IPS-20b (cell line): ENCODE measurements around the gene KRTAP2-1.
"Not testable (repeated sequence)": the region's sequence is repeated elsewhere in the genome, so short reads cannot be mapped to it uniquely, and the experiment has no call there.

Source experiments
- H3K27ac ChIP-seq: one replicate; pipeline ENCODE4 v1.5.1; 2013; ENCODE audit warnings: low read length
- H3K27me3 ChIP-seq: 2 replicates; pipeline ENCODE4 v1.6.1; 2013; ENCODE audit warnings: mild to moderate bottlenecking, low read length, inconsistent platforms; ENCODE audit not compliant: insufficient read depth
- H3K36me3 ChIP-seq: 2 replicates; pipeline ENCODE4 v1.6.1; 2013; ENCODE audit warnings: low read depth, mild to moderate bottlenecking, inconsistent platforms, low read length, moderate library complexity; ENCODE audit not compliant: insufficient read depth
- H3K4me1 ChIP-seq: 2 replicates; pipeline ENCODE4 v1.6.1; 2013; ENCODE audit warnings: mild to moderate bottlenecking, control low read depth, inconsistent platforms, low read length, moderate library complexity; ENCODE audit not compliant: insufficient read depth
- H3K4me3 ChIP-seq: 2 replicates; pipeline ENCODE4 v1.5.1; 2013; ENCODE audit warnings: mild to moderate bottlenecking, low read length, inconsistent platforms
- H3K9ac ChIP-seq: 2 replicates; pipeline ENCODE4 v1.6.1; 2013; ENCODE audit warnings: low read depth, mild to moderate bottlenecking, inconsistent platforms, low read length, moderate library complexity
- H3K9me3 ChIP-seq: 2 replicates; pipeline ENCODE4 v1.6.1; 2013; ENCODE audit warnings: mild to moderate bottlenecking, low read depth, low read length, inconsistent platforms; ENCODE audit not compliant: insufficient read depth

The KRTAP2-1 gene

GRCh38 chr17:41054025-41054424, 6.9 kb upstream of the KRTAP2-1 start:
- Histone ChIP-seq H3K36me3 (no peaks in the 10 kb centered on the region), H3K27ac (no peak overlapping the region), H3K4me1 (no peaks in the 10 kb centered on the region), H3K9ac (no peak overlapping the region), H3K9me3 (no peaks in the 10 kb centered on the region), H3K4me3 (no peak overlapping the region), H3K27me3 (no peaks in the 10 kb centered on the region)

DNA sequence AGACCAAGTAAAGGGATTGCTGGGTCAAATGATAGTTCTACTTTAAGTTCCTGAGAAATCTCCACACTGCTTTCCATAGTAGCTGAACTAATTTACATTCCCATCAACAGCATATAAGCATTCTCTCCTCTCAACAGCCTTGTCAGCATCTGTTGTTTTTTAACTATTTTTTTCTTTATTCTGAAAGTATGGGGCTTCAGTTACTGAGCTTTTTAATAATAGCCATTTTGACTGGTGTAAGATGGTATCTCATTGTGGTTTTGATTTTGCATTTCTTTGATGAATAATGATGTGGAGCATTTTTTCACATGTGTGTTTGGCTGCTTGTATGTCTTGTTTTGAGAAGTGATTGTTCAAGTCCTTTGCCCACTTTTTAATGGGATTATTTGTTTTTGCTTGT, 5.5 kb upstream of the KRTAP2-1 start:
- no peaks in the 10 kb centered on the region for H3K9me3 ChIP-seq
- no peak overlapping the region for H3K27ac ChIP-seq
- no peak overlapping the region for H3K4me3 ChIP-seq
- H3K9ac ChIP-seq: no peak overlapping the region
- H3K36me3 ChIP-seq: no peaks in the 10 kb centered on the region
- no peaks in the 10 kb centered on the region; the same call in 1 of the 2 replicates for H3K4me1 ChIP-seq
- no peaks in the 10 kb centered on the region for H3K27me3 ChIP-seq

- H3K27ac ChIP-seq: no peak overlapping the region
- H3K36me3 ChIP-seq: no peaks in the 10 kb centered on the region
- H3K27me3 ChIP-seq: no peaks in the 10 kb centered on the region
- H3K9me3 ChIP-seq: no peaks in the 10 kb centered on the region
- H3K4me3 ChIP-seq: no peak overlapping the region
- no peaks in the 10 kb centered on the region; the same call in 1 of the 2 replicates for H3K4me1 ChIP-seq
- no peak overlapping the region for H3K9ac ChIP-seq
Measured at GRCh38 chr17:41049110-41049509, 2.0 kb upstream of the KRTAP2-1 start.

GRCh38 chr17:41048441-41048840, 1.3 kb upstream of the KRTAP2-1 start:
- no peaks in the 10 kb centered on the region for H3K36me3 ChIP-seq
- no peak overlapping the region for H3K4me3 ChIP-seq
- H3K9ac ChIP-seq: no peak overlapping the region
- no peaks in the 10 kb centered on the region; the same call in 1 of the 2 replicates for H3K4me1 ChIP-seq
- no peak overlapping the region for H3K27ac ChIP-seq
- no peaks in the 10 kb centered on the region for H3K27me3 ChIP-seq
- H3K9me3 ChIP-seq: no peaks in the 10 kb centered on the region

GRCh38 chr17:41042953-41043352, 4.2 kb downstream of the KRTAP2-1 start:
- Histone ChIP-seq H3K27me3 (no peaks in the 10 kb centered on the region), H3K4me1 (peaks cover 7% of the 10 kb centered on the region; the same call in 1 of the 2 replicates), H3K9ac (no peak overlapping the region), H3K4me3 (no peak overlapping the region), H3K9me3 (no peaks in the 10 kb centered on the region), H3K36me3 (no peaks in the 10 kb centered on the region), H3K27ac (no peak overlapping the region)

DNA sequence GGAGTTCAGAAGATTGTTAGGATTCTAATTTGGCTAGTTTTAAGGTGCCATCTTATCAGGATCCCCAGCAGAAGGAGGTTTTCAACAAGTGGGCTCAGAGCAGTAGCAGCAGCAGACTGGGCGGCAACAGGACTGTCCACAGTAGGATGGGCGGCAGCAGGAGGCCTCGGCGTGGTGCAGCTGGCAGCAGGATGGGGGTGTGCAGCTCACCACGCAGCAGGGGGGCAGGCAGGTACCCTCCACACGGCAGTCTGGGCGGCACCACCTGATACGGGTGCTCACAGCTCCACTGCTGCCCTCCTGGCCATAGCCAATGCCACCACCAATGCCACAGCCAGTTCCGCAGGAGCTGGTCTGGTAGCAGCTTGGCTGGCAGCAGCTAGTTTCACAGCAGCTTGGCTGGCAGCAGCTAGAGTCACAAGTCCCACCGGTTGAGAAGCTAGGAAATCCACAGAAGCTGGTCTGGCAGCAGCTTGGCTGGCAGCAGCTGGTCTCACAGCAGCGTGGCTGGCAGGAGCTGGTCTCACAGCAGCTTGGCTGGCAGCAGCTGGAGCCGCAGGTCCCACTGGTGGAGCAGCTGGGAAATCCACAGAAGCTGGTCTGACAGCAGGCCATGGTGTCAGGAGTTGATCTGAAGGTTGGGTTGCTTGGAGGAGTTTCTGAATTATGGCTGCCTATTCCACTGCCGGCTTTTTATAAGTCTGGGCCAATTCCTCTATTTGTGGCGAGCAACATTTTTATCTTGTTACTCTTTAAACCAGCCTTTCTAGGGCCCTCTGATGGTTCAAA, 6.1 kb downstream of the KRTAP2-1 start, which contains the start of gene KRTAP1-1:
Gene KRTAP1-1, minus strand, starts transcription at position 668 of the 789 bp plus-strand sequence. Its CDS starts 53 bp downstream, at position 615.
- H3K27ac ChIP-seq, H3K36me3 ChIP-seq, H3K9ac ChIP-seq, H3K27me3 ChIP-seq, H3K4me3 ChIP-seq, H3K9me3 ChIP-seq: not testable (repeated sequence)
- peaks cover 13% of the 10 kb centered on the region; the same call in 1 of the 2 replicates for H3K4me1 ChIP-seq

DNA sequence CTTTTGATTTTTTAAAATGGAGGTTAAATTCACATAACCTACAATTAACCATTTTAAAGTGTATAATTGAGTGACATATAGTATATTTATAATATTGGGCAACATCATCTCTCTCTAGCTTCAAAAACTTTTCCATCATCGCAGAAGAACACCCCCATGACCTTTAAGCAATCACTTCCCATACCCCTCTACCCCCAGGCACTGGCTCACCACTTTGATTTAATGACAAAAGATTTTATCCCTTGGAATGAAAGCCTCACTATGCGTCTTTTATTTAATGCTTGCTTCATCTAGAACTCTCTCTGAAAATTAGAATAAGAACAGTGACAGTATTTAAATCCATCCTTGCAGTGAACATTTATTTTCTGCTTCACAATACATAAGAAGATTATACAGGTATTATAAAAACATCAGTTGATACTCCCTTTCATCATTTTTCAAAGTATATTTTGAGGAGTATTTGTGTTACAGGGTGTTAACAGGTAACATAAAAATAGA, 9.2 kb downstream of the KRTAP2-1 start:
- Histone ChIP-seq H3K27ac (no peak overlapping the region), H3K9me3 (no peaks in the 10 kb centered on the region), H3K36me3 (no peaks in the 10 kb centered on the region), H3K9ac (no peak overlapping the region), H3K4me3 (no peak overlapping the region), H3K4me1 (peaks cover 13% of the 10 kb centered on the region; the same call in 1 of the 2 replicates), H3K27me3 (no peaks in the 10 kb centered on the region)

DNA sequence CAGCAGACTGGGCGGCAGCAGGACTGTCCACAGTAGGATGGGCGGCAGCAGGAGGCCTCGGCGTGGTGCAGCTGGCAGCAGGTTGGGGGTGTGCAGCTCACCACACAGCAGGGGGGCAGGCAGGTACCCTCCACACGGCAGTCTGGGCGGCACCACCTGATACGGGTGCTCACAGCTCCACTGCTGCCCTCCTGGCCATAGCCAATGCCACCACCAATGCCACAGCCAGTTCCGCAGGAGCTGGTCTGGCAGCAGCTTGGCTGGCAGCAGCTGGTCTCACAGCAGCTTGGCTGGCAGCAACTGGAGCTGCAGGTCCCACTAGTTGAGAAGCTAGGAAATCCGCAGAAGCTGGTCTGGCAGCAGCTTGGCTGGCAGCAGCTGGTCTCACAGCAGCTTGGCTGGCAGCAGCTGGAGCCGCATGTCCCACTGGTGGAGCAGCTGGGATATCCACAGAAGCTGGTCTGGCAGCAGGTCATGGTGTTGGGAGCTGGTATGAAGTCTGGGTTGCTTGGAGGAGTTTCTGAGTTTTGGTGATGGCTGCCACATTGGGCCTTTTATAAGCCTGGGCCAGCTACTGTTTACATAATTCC, 12.7 kb downstream of the KRTAP2-1 start, which contains the start of gene KRTAP1-3:
Gene KRTAP1-3, minus strand, starts transcription at position 529 of the 590 bp plus-strand sequence. Its CDS starts 53 bp downstream, at position 476.
- peaks cover 13% of the 10 kb centered on the region; the same call in 1 of the 2 replicates for H3K4me1 ChIP-seq
- H3K4me3 ChIP-seq, H3K9ac ChIP-seq, H3K27ac ChIP-seq, H3K27me3 ChIP-seq, H3K36me3 ChIP-seq, H3K9me3 ChIP-seq: not testable (repeated sequence)

DNA sequence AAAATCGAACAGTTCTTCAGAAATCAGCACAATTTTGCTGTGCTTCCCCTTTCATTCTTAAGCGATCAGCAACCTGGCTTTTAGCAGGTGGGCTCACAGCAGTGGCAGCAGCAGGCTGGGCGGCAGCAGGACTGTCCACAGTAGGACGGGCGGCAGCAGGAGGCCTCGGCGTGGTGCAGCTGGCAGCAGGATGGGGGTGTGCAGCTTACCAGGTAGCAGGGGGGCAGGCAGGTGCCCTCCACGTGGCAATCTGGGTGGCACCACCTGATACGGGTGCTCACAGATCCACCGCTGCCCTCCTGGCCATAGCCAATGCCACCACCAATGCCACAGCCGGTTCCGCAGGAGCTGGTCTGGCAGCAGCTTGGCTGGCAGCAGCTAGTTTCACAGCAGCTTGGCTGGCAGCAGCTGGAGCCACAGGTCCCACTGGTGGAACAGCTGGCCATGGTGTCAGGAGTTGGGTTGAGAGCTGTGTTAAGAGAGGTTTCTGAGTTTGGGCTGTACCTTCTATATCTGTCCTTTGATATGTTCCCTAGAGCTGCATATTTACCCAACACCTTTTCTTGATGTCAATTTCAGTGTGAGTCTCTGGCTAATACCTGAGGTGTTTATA, 17.4 kb downstream of the KRTAP2-1 start, which contains the start of gene KRTAP1-4:
Gene KRTAP1-4, minus strand, starts transcription at position 563 of the 613 bp plus-strand sequence. Its CDS starts 117 bp downstream, at position 446.
- no peak within 1 kb of the TSS for H3K9ac ChIP-seq

DNA sequence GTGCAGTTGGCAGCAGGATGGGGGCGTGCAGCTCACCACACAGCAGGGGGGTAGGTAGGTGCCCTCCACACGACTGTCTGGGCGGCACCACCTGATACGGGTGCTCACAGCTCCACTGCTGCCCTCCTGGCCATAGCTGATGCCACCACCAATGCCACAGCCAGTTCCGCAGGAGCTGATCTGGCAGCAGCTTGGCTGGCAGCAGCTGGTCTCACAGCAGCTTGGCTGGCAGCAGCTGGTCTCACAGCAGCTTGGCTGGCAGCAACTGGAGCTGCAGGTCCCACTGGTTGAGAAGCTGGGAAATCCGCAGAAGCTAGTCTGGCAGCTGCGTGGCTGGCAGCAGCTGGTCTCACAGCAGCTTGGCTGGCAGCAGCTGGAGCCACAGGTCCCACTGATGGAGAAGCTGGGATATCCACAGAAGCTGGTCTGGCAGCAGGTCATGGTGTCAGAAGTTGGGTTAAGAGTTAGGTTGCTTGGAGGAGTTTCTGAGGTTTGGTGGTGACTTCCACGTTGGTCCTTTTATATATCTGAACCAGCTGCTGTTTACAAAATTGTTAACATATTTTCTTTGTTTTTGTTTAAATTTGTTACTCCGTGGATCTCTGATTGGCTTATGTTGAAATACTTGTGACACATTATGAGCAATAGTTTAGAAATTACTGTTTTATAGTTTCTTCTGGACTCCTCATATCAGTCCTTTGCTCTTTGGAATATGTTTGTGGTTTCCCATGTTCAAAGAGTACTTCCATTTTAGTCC, 20.2 kb downstream of the KRTAP2-1 start, which contains the start of gene KRTAP1-5:
Gene KRTAP1-5, minus strand, starts transcription at position 494 of the 757 bp plus-strand sequence. Its CDS starts 53 bp downstream, at position 441.
- H3K27ac ChIP-seq: no peak within 1 kb of the TSS
- H3K4me3 ChIP-seq: no peak within 1 kb of the TSS

More for the DNA sequence above, 17.4 kb downstream of the KRTAP2-1 start, which contains the start of gene KRTAP1-4:
- Histone ChIP-seq H3K27me3 (no peaks in the 10 kb centered on the region), H3K4me1 (no peaks in the 10 kb centered on the region), H3K36me3 (no peaks in the 10 kb centered on the region), H3K4me3 (no peak within 1 kb of the TSS), H3K27ac (no peak within 1 kb of the TSS), H3K9me3 (no peaks in the 10 kb centered on the region)

GRCh38 chr17:41024697-41025096, 22.4 kb downstream of the KRTAP2-1 start:
- no peak overlapping the region for H3K27ac ChIP-seq
- no peak overlapping the region for H3K9ac ChIP-seq
- no peaks in the 10 kb centered on the region for H3K4me1 ChIP-seq
- H3K36me3 ChIP-seq: no peaks in the 10 kb centered on the region
- no peaks in the 10 kb centered on the region for H3K27me3 ChIP-seq
- no peaks in the 10 kb centered on the region for H3K9me3 ChIP-seq
- H3K4me3 ChIP-seq: no peak overlapping the region

More for the DNA sequence above, 20.2 kb downstream of the KRTAP2-1 start, which contains the start of gene KRTAP1-5:
- no peaks in the 10 kb centered on the region for H3K9me3 ChIP-seq
- H3K27me3 ChIP-seq: no peaks in the 10 kb centered on the region
- H3K4me1 ChIP-seq: no peaks in the 10 kb centered on the region
- H3K9ac ChIP-seq: no peak within 1 kb of the TSS
- H3K36me3 ChIP-seq: no peaks in the 10 kb centered on the region
